SHP77 (cell line): Measurements from ENCODE around the gene PRODH2.
"Not testable (repeated sequence)": the region's sequence is repeated elsewhere in the genome, so short reads cannot be mapped to it uniquely, and the experiment has no call there.

Experiments
- DNase-seq, 2 experiments: peaks; one replicate each; lab custom pipeline; 2025; lab: John Stamatoyannopoulos, UW

PRODH2 gene

GRCh38 chr19:35796645-35797542 is 15.8 kb downstream of the PRODH2 start:
- DNase-seq: no peak

- not testable (repeated sequence) for DNase-seq
Observed at GRCh38 chr19:35795564-35795963, 17.1 kb downstream of the PRODH2 start.

- no peak for DNase-seq
Observed at GRCh38 chr19:35793381-35794165, 19.1 kb downstream of the PRODH2 start.

- DNase-seq: no peak
Observed at GRCh38 chr19:35792888-35793287, 19.8 kb downstream of the PRODH2 start.

GRCh38 chr19:35792312-35792711 is 20.3 kb downstream of the PRODH2 start:
- no peak for DNase-seq

GRCh38 chr19:35791814-35792279 is 20.8 kb downstream of the PRODH2 start:
- DNase-seq: no peak

GRCh38 chr19:35790981-35791813 is 21.4 kb downstream of the PRODH2 start:
- peak; percentile 24 to 66 for DNase-seq

GRCh38 chr19:35789978-35790944 is 22.4 kb downstream of the PRODH2 start:
- DNase-seq: no peak

GRCh38 chr19:35789195-35789977 is 23.3 kb downstream of the PRODH2 start:
- no peak for DNase-seq

- no peak for DNase-seq
Observed at GRCh38 chr19:35788205-35788960, 24.3 kb downstream of the PRODH2 start.

GRCh38 chr19:35787227-35787799 is 25.3 kb downstream of the PRODH2 start:
- no peak for DNase-seq

GRCh38 chr19:35786299-35787160 is 26.1 kb downstream of the PRODH2 start:
- no peak for DNase-seq

- no peak for DNase-seq
Observed at GRCh38 chr19:35785339-35785627, 27.4 kb downstream of the PRODH2 start.

GRCh38 chr19:35784503-35785338 is 27.9 kb downstream of the PRODH2 start:
- DNase-seq: no peak

- no peak for DNase-seq
Observed at GRCh38 chr19:35783469-35784434, 28.9 kb downstream of the PRODH2 start.

- no peak for DNase-seq
Observed at GRCh38 chr19:35782589-35782988, 30.1 kb downstream of the PRODH2 start.
